Measurements from ENCODE around the gene CHMP4B.

Gene CHMP4B

GRCh38 chr20:33841436-33841799 is 30.3 kb downstream of the CHMP4B start:
- no peak for DNase-seq

GRCh38 chr20:33842346-33842745 is 31.2 kb downstream of the CHMP4B start:
- no peak for DNase-seq

- no peak for DNase-seq
These were observed 31.9 kb downstream of the CHMP4B start for GRCh38 chr20:33843050-33843449.

- no peak for DNase-seq
These were observed 32.7 kb downstream of the CHMP4B start for GRCh38 chr20:33843854-33844253.

GRCh38 chr20:33846291-33846935 is 35.3 kb downstream of the CHMP4B start:
- DNase-seq = no peak

GRCh38 chr20:33847006-33847405 is 35.9 kb downstream of the CHMP4B start:
- no peak for DNase-seq

GRCh38 chr20:33848391-33848790 is 37.2 kb downstream of the CHMP4B start:
- no peak for DNase-seq

- no peak for DNase-seq
These were observed 39.0 kb downstream of the CHMP4B start for GRCh38 chr20:33850159-33850558.

GRCh38 chr20:33851842-33852466 is 40.8 kb downstream of the CHMP4B start:
- no peak for DNase-seq

- DNase-seq = no peak
These were observed 41.7 kb downstream of the CHMP4B start for GRCh38 chr20:33852626-33853506.

- DNase-seq = no peak
These were observed 42.3 kb downstream of the CHMP4B start for GRCh38 chr20:33853507-33853813.

- no peak for DNase-seq
These were observed 46.8 kb downstream of the CHMP4B start for GRCh38 chr20:33857722-33858563.

GRCh38 chr20:33858666-33859065 is 47.5 kb downstream of the CHMP4B start:
- no peak for DNase-seq

- no peak for DNase-seq
These were observed 48.1 kb downstream of the CHMP4B start for GRCh38 chr20:33859157-33859695.

- no peak for DNase-seq
These were observed 48.6 kb downstream of the CHMP4B start for GRCh38 chr20:33859751-33860150.

GRCh38 chr20:33861458-33861857 is 50.3 kb downstream of the CHMP4B start:
- no peak for DNase-seq

- DNase-seq = no peak
These were observed 51.7 kb downstream of the CHMP4B start for GRCh38 chr20:33862709-33863403.

- no peak for DNase-seq
These were observed 52.5 kb downstream of the CHMP4B start for GRCh38 chr20:33863440-33864323.

GRCh38 chr20:33864324-33864963 is 53.3 kb downstream of the CHMP4B start:
- no peak for DNase-seq

- DNase-seq = no peak
These were observed 54.7 kb downstream of the CHMP4B start for GRCh38 chr20:33865761-33866370.
